ENCODE data around the gene TMEM158.
A peak's percentile ranks its signal among the peaks of the same experiment; 100 is the strongest.

TMEM158 gene

DNA sequence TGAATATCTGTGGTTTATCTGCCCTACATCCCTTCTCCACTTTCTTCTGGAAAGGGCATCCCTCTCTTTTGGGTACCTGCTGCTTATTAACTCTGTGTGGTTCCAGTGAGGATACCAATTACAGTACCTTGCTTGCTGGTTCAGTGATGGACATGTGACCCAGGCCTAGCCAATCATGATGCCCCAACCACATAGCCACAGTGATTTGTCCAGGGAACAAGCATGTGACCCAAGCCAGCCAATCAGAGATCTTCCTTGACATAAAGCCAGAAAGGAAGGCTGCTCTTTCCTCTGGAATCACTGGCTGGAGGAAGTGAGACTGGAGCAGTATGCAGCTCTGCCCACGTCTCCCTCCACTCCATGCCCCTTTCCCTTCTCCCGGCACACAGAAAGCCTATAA is 10.9 kb upstream of the TMEM158 start:
- intact Hi-C loops (cut with DNase I), result no loop called here
- DNase-seq, result no peak

- DNase-seq, result no peak
- intact Hi-C loops (cut with DNase I), result no loop called here
Observed at GRCh38 chr3:45235409-45235808, 9.3 kb upstream of the TMEM158 start.

GRCh38 chr3:45234250-45234649 is 8.2 kb upstream of the TMEM158 start:
- intact Hi-C loops (cut with DNase I), result no loop called here
- DNase-seq, result no peak

DNA sequence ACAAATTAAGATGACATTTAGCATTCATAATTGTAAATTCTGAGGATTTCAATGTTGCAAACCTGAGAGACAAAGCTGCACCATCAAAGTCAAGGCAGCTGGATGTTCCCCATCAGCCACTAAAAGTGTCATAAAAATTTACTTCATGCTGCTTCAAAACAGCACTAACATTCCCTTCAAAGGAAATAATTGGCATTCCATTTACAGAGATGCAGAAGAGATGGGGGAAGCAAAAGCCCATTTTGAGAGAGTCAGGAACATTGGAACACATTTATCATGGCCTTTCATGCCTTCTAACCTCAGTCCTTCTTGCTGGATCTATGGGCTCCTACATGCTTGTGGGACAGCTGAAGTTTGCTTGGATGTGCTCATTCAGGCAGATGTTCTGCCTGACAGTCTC is 6.4 kb upstream of the TMEM158 start:
- intact Hi-C loops (cut with DNase I), result no loop called here
- no peak for DNase-seq

- intact Hi-C loops (cut with DNase I), result loop anchor here (5.0 to 10.0 kb wide), 2 partner anchors 264 to 427 kb away; no protein-coding TSS in a partner anchor
- DNase-seq, result peak in 34 of 42 donors; percentile 15 to 79 (median 45)
Observed at GRCh38 chr3:45227946-45228345, 1.9 kb upstream of the TMEM158 start.

DNA sequence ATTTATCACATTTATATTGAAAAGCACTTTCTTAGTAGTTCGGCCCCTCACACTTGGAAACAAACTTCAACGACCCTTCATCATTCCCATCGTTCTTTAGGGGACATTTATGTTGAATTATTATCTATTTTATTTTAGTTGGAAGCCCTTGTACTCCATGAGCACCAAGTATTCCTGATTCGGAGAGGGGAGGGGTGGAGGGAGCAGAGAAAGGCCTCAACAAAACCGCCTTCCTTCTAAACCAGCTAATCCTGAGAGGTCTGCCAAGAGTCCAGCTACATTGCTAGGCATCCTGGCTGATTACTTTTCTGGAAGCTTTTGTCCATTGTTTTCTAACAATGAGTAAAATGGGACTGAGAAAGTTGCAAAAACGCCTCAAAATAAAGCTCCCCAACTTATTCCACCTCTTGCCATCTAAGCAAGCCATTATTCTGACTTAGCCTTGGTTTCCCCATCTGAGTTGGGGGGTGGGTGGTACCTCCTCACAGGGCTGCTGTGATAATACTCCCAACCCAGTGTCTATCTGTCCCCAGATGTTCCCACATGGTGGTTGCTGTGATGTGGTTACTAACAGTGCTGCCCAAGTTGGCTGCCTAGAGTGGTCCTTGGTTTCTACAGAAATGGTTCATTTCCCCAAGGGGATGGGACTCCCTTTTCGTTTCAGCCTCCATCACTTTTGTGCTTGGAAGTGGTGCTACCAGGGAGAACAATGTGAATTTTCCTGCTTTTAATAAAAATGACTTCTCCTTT is 1.2 kb upstream of the TMEM158 start:
- DNase-seq, result no peak
- intact Hi-C loops (cut with DNase I), result loop anchor here (5.0 to 10.0 kb wide), 2 partner anchors 265 to 428 kb away; no protein-coding TSS in a partner anchor

DNA sequence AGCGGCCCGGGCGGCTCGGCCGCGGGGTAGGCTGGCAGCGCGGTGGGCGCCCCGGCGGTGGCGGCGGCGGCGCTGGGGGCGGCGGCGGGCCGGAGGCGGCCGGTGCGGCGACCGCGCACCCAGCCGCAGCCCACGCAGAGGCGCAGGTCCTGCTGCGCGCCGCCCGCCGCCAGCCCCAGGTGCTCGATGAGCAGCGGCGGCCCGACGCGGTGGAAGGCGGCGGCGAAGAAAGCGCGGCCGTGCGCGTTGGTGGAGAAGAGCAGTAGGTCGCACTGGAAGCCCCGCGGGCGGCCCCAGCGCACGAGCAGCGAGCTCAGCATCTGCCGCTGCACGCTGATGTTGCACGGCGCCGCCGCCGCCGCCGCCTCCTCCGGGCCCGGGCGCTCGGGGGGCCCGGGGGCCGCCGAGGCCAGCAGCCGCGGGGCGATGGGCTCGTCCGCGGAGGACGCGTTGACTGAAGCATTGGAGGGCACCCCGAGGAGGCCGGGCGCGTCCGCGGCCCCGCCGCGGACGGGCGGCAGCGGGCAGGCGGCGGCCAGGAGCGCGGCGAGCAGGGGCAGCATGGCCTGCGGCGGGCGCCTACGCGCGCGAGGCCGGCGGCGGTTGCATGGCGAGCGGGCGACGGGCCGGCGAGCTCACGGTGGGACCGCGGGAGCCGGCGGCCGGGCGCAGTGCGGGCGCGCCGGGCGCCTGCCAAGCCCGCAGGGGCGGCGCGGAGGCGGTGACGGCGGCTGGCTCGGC is 452 bp downstream of the TMEM158 start:
- peak in 23 of 42 donors; percentile 12 to 59 (median 33) for DNase-seq
- intact Hi-C loops (cut with DNase I), result loop anchor here (5.0 to 10.0 kb wide), 2 partner anchors 267 to 429 kb away; no protein-coding TSS in a partner anchor

DNA sequence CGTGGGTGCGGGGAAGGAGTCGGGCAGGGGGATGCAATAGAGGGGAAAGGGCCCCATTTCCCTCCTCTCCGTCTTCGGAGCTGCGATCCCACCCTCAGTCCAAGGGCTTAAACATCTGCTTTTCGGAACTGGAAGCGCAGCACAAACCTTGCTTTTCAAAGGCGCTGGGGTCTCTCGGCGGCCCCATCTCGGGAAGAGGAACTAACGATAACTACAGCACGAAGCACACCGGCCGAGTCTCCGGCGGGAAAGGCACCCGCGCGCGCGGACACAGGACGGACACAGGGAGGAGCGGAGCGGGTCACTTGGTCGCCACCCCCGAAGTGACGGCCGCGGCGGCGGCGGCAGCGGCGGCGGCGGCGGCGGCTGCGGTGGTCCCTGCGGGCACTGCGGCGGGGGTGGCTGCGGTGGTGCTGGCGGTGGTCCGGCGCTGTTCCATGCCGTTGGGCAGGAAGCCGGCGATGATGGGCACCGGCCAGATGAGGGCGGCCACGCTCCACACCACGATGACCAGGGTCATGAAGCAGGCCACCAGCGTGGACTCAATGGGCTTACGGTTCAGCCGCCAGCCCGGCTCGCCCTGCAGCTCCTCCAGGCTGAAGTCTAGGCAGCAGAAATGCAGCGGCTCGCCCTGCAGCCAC is 1.1 kb downstream of the TMEM158 start:
- peak; percentile 66 to 91 (median 80) for DNase-seq
- intact Hi-C loops (cut with DNase I), result loop anchor here (5.0 to 10.0 kb wide), 2 partner anchors 267 to 430 kb away; no protein-coding TSS in a partner anchor

- DNase-seq, result peak in 27 of 42 donors; percentile 22 to 81 (median 48)
- intact Hi-C loops (cut with DNase I), result loop anchor here (10.0 kb wide), 1 partner anchor 431 kb away; no protein-coding TSS in a partner anchor
Observed at GRCh38 chr3:45223889-45224727, 2.0 kb downstream of the TMEM158 start.

- intact Hi-C loops (cut with DNase I), result loop anchor here (10.0 kb wide), 1 partner anchor 435 kb away; no protein-coding TSS in a partner anchor
- no peak for DNase-seq
Observed at GRCh38 chr3:45219694-45220093, 6.4 kb downstream of the TMEM158 start.

DNA sequence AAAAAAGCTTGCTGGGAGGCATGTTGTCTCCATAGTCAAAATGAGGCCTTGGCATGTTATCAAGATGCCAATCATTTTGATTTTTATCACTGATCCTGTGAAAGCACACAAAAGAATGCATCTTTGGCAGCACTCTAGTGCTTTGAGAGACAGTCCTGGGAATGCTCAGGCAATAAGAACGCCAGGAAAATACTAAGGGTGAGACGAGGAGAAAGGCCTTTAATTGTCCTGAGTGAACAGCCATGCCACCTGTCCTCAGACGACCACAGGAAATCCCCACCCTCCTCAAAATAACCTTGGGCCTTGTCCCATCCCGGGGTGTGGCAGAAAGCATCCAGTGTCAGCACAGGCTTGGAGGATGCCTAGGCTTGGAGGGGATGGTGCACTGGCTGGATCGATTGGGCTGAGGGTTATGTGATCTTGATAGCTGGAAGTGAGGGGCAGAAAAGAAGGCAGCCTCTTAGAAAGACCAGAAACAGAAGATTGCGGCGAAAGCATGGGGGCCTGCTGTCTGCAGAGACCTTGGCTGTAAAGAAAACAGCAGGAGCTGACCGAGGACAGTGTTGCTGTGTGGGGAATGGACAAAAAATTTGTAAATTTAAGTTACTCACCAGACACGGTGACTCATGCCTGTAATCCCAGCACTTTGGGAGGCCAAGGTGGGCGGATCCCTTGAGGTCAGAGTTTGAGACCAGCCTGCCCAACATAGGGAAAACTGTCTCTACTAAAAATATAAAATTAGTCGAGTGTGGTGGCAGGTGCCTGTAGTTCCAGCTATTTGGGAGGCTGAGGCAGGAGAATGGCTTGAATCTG is 7.3 kb downstream of the TMEM158 start:
- no peak for DNase-seq
- intact Hi-C loops (cut with DNase I), result no loop called here

GRCh38 chr3:45216021-45216609 is 10.0 kb downstream of the TMEM158 start:
- DNase-seq, result no peak
- intact Hi-C loops (cut with DNase I), result no loop called here

DNA sequence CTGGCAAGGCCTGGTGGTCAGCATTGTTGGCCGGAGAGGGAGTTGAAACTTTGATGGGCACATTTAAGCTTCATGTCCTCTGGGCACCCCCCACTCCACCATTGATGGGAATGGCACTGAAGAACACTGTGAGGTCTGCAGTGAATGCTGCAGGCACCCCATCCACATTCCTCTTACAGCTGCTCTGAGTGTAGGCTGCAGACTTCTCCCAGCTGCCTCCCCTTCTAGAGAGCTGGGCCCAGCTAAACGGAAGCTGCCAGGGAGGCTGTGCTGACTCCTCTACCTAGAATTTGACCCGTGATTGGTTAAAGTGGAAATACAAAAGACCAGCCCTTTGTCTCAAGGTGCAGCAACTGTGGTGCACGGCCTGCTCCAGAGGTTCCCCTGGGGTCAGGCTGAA is 10.6 kb downstream of the TMEM158 start:
- intact Hi-C loops (cut with DNase I), result no loop called here
- DNase-seq, result no peak

GRCh38 chr3:45214061-45214680 is 11.9 kb downstream of the TMEM158 start:
- DNase-seq, result no peak
- intact Hi-C loops (cut with DNase I), result loop anchor here (5.0 kb wide), 1 partner anchor 172 kb away; no protein-coding TSS in a partner anchor

- intact Hi-C loops (cut with DNase I), result loop anchor here (5.0 kb wide), 1 partner anchor 170 kb away; no protein-coding TSS in a partner anchor
- DNase-seq, result no peak
Observed at GRCh38 chr3:45212095-45212468, 14.0 kb downstream of the TMEM158 start.

- intact Hi-C loops (cut with DNase I), result loop anchor here (5.0 kb wide), 1 partner anchor 169 kb away; no protein-coding TSS in a partner anchor
- no peak for DNase-seq
Observed at GRCh38 chr3:45211466-45212094, 14.5 kb downstream of the TMEM158 start.

Data from head of caudate nucleus (tissue), 42 donors.